K562 (cell line): ENCODE measurements around the gene TBL1XR1.

Experiments
- CEBPB ChIP-seq: fragments of 450-650 bp; IDR thresholded peaks from 2 replicates; pipeline ENCODE4 v1.6.1; 2016; ENCODE audit warnings: missing genetic modification characterization, missing compliant biosample characterization
- CTBP1 ChIP-seq: fragments of 450-650 bp; IDR thresholded peaks from 2 replicates; pipeline ENCODE4 v1.6.1; 2016; ENCODE audit warnings: borderline replicate concordance
- RAD21 ChIP-seq, 2 experiments: fragments of 250-450 bp in 1 of 2; fragments of 450-650 bp in 1 of 2; sonication (Bioruptor Pico) in 1 of 2; formaldehyde crosslinking in 1 of 2; IDR thresholded peaks in 1 of 2; conservative IDR thresholded peaks in 1 of 2; 2 replicates each; pipeline versions ENCODE4 v1.4.0 to v1.8.0; 2020 to 2022; ENCODE audit warnings: mild to moderate bottlenecking in 2 of 2, moderate library complexity in 1 of 2
- RUNX1 ChIP-seq: sonication (generic); IDR thresholded peaks from 2 replicates; pipeline ENCODE4 v1.6.1; 2016; ENCODE audit warnings: antibody characterized with exemption, low read depth
- SIN3A ChIP-seq, 2 experiments: fragments of 150-350 bp in 1 of 2; IDR thresholded peaks; 2 replicates each; pipeline ENCODE4 v1.6.1; 2011 to 2016; ENCODE audit warnings: borderline replicate concordance in 2 of 2, low read depth in 2 of 2, low read length in 2 of 2, mild to moderate bottlenecking in 2 of 2, moderate library complexity in 2 of 2; ENCODE audit not compliant: control insufficient read depth in 1 of 2
- SOX6 ChIP-seq: fragments of 450-650 bp; IDR thresholded peaks from 2 replicates; pipeline ENCODE4 v1.6.1; 2014; ENCODE audit warnings: mild to moderate bottlenecking
- ZFP36 ChIP-seq: fragments of 150-350 bp; IDR thresholded peaks from 2 replicates; pipeline ENCODE4 v1.6.1; 2018; ENCODE audit warnings: low read length, low read depth; ENCODE audit not compliant: partially characterized antibody

DNA sequence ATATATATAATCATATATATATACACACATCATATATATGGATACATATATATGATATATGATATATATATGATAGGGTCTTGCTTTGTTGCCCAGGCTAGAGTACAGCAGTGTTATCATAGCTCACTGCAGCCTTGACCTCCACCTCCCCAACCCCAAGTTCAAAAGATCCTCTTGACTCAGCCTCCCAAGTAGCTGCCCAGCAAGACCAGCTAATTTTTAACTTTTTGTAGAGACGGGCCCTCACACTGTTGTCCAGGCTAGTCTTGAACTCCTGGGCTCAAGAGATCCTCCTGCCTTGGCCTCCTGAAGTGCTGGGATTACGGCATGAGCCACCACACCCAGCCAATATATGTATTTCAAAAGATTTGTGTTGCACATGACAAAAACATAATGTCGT is 83.0 kb downstream of the TBL1XR1 start:
- TF ChIP-seq SOX6: no peak
- TF ChIP-seq CTBP1: no peak
- TF ChIP-seq RAD21 (CRISPR knock-in tag; conservative IDR thresholded peaks at IDR 0.05 in 1 of 2, IDR thresholded peaks at IDR 0.05 in 1 of 2): no peak
- TF ChIP-seq CEBPB: no peak
- no peak for TF ChIP-seq ZFP36
- no peak for TF ChIP-seq RUNX1
- TF ChIP-seq SIN3A (IDR thresholded peaks at IDR 0.05; ENCODE audit: borderline replicate concordance in 2 of 2, control insufficient read depth in 1 of 2, low read depth in 2 of 2, low read length in 2 of 2): no peak
